ENCODE data around the gene UNC93A.

The UNC93A gene

GRCh38 chr6:167303675-167304625, 12.8 kb downstream of the UNC93A start:
- Histone ChIP-seq H3K36me3 (ENCODE audit: control insufficient read depth, insufficient read depth, low read length) (no peaks in the 10 kb centered on the region), H3K27me3 (replicated peaks; ENCODE audit: control insufficient read depth, insufficient read depth, low read length) (peaks cover 3% of the 10 kb centered on the region), H3K4me3 (replicated peaks; ENCODE audit: low read depth, low read length) (no peak overlapping the region)
- no peak for TF ChIP-seq CTCF (IDR thresholded peaks at IDR 0.05; ENCODE audit: insufficient read depth, low read length, poor library complexity, severe bottlenecking)
- no peak for DNase-seq (ENCODE audit: extremely low read depth, insufficient read length)

GRCh38 chr6:167304912-167305311, 13.8 kb downstream of the UNC93A start:
- DNase-seq (ENCODE audit: extremely low read depth, insufficient read length), result no peak
- peaks cover 3% of the 10 kb centered on the region for H3K27me3 ChIP-seq (replicated peaks; ENCODE audit: control insufficient read depth, insufficient read depth, low read length)
- H3K36me3 ChIP-seq (ENCODE audit: control insufficient read depth, insufficient read depth, low read length), result no peaks in the 10 kb centered on the region
- H3K4me3 ChIP-seq (replicated peaks; ENCODE audit: low read depth, low read length), result no peak overlapping the region
- no peak for TF ChIP-seq CTCF (IDR thresholded peaks at IDR 0.05; ENCODE audit: insufficient read depth, low read length, poor library complexity, severe bottlenecking)

GRCh38 chr6:167305796-167306195, 14.7 kb downstream of the UNC93A start:
- TF ChIP-seq CTCF (IDR thresholded peaks at IDR 0.05; ENCODE audit: insufficient read depth, low read length, poor library complexity, severe bottlenecking), result no peak
- peaks cover 3% of the 10 kb centered on the region for H3K27me3 ChIP-seq (replicated peaks; ENCODE audit: control insufficient read depth, insufficient read depth, low read length)
- DNase-seq (ENCODE audit: extremely low read depth, insufficient read length), result no peak
- no peaks in the 10 kb centered on the region for H3K36me3 ChIP-seq (ENCODE audit: control insufficient read depth, insufficient read depth, low read length)
- H3K4me3 ChIP-seq (replicated peaks; ENCODE audit: low read depth, low read length), result no peak overlapping the region

- H3K27me3 ChIP-seq (replicated peaks; ENCODE audit: control insufficient read depth, insufficient read depth, low read length), result peaks cover 3% of the 10 kb centered on the region
- no peak overlapping the region for H3K4me3 ChIP-seq (replicated peaks; ENCODE audit: low read depth, low read length)
- DNase-seq (ENCODE audit: extremely low read depth, insufficient read length), result no peak
- no peaks in the 10 kb centered on the region for H3K36me3 ChIP-seq (ENCODE audit: control insufficient read depth, insufficient read depth, low read length)
- no peak for TF ChIP-seq CTCF (IDR thresholded peaks at IDR 0.05; ENCODE audit: insufficient read depth, low read length, poor library complexity, severe bottlenecking)
Measured at GRCh38 chr6:167306401-167306998, 15.4 kb downstream of the UNC93A start.

GRCh38 chr6:167307342-167307955, 16.3 kb downstream of the UNC93A start:
- Histone ChIP-seq H3K27me3 (replicated peaks; ENCODE audit: control insufficient read depth, insufficient read depth, low read length) (peaks cover 3% of the 10 kb centered on the region), H3K36me3 (ENCODE audit: control insufficient read depth, insufficient read depth, low read length) (no peaks in the 10 kb centered on the region), H3K4me3 (replicated peaks; ENCODE audit: low read depth, low read length) (no peak overlapping the region)
- no peak for TF ChIP-seq CTCF (IDR thresholded peaks at IDR 0.05; ENCODE audit: insufficient read depth, low read length, poor library complexity, severe bottlenecking)
- no peak for DNase-seq (ENCODE audit: extremely low read depth, insufficient read length)
